Neutrophil (primary cell): ENCODE measurements around the gene ITGAE.

Source experiments
- H3K27ac ChIP-seq: fragments of 200-600 bp; sonication (generic); 2 replicates; pipeline ENCODE4 v1.5.1; 2016; ENCODE audit warnings: mild to moderate bottlenecking, moderate library complexity
- H3K27me3 ChIP-seq: fragments of 200-600 bp; sonication (generic); 2 replicates; pipeline ENCODE4 v1.6.0; 2016; ENCODE audit warnings: mild to moderate bottlenecking
- H3K36me3 ChIP-seq: fragments of 200-600 bp; sonication (generic); 2 replicates; pipeline ENCODE4 v1.5.1; 2017
- H3K4me1 ChIP-seq, 2 experiments: fragments of 200-600 bp in 1 of 2; sonication (generic) in 1 of 2; 1 replicate in 1 of 2; 2 replicates in 1 of 2; pipeline versions ENCODE4 v1.5.1 to v1.6.1; 2013 to 2016; ENCODE audit warnings: low read depth in 1 of 2, low read length in 1 of 2, mild to moderate bottlenecking in 1 of 2, moderate library complexity in 1 of 2; ENCODE audit not compliant: control insufficient read depth in 1 of 2, insufficient read depth in 1 of 2
- H3K4me3 ChIP-seq, 2 experiments: fragments of 200-600 bp in 1 of 2; sonication (generic) in 1 of 2; 1 replicate in 1 of 2; 2 replicates in 1 of 2; pipeline ENCODE4 v1.5.1; 2013 to 2016; ENCODE audit warnings: low read depth in 1 of 2, low read length in 1 of 2, mild to moderate bottlenecking in 1 of 2, moderate library complexity in 1 of 2
- H3K9me3 ChIP-seq: fragments of 200-600 bp; sonication (generic); 2 replicates; pipeline ENCODE4 v1.5.1; 2016
- TF ChIP-seq, protein P1 (sequence below): fragments of 200-600 bp; sonication (generic); IDR thresholded peaks from 2 replicates; pipeline ENCODE4 v1.5.1; 2016; ENCODE audit warnings: antibody characterized with exemption

The ITGAE gene

DNA sequence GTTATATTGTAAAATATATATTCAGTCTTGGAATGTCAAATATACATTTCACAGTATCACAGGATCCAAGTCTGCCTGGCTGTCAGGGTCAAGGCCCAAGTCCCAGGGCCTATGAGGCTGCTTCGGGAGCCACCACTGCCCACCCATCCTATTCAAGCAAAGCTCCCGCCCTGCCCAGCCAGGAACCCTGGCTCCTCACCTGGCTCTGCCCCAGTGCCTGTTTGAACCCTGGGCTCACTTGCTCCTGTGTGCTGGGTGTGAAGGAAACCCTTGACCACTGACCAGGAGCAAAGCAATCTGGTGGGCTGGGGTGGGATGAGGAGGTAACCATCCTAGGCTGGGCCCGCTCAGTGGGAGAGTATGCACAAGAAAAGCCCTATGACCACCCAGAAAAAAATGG, 27.0 kb downstream of the ITGAE start:
- H3K27ac ChIP-seq: no peak overlapping the region
- TF ChIP-seq, protein P1, sequence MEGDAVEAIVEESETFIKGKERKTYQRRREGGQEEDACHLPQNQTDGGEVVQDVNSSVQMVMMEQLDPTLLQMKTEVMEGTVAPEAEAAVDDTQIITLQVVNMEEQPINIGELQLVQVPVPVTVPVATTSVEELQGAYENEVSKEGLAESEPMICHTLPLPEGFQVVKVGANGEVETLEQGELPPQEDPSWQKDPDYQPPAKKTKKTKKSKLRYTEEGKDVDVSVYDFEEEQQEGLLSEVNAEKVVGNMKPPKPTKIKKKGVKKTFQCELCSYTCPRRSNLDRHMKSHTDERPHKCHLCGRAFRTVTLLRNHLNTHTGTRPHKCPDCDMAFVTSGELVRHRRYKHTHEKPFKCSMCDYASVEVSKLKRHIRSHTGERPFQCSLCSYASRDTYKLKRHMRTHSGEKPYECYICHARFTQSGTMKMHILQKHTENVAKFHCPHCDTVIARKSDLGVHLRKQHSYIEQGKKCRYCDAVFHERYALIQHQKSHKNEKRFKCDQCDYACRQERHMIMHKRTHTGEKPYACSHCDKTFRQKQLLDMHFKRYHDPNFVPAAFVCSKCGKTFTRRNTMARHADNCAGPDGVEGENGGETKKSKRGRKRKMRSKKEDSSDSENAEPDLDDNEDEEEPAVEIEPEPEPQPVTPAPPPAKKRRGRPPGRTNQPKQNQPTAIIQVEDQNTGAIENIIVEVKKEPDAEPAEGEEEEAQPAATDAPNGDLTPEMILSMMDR: no peak
- no peaks in the 10 kb centered on the region for H3K36me3 ChIP-seq
- H3K4me1 ChIP-seq: peaks cover 0 to 6% of the 10 kb centered on the region in 2 experiments
- H3K27me3 ChIP-seq: no peaks in the 10 kb centered on the region
- no peaks in the 10 kb centered on the region for H3K9me3 ChIP-seq
- H3K4me3 ChIP-seq: no peak overlapping the region

DNA sequence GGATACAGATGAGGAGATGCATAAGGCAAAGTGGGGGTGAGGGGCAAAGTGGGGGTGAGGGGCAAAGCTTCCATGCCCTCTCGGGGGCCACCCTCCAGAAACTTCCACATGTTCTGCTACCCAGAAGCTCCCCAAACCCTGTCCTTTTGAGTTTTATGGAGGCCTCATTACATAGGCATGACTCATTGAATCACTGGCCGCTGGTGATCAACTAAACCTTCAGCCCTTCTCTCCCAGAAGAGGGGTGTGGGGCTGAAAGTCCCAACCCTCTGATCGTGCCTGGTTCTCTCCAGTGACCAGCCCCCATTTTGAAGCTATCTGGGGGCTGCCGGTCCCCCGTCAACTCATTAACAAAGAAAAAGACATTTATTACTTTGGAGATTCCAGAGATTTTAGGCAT, 27.5 kb downstream of the ITGAE start:
- Histone ChIP-seq H3K36me3 (no peaks in the 10 kb centered on the region), H3K4me3 (no peak overlapping the region), H3K9me3 (no peaks in the 10 kb centered on the region), H3K4me1 (peaks cover 0 to 6% of the 10 kb centered on the region in 2 experiments), H3K27ac (no peak overlapping the region), H3K27me3 (no peaks in the 10 kb centered on the region)
- TF ChIP-seq, protein P1: no peak

DNA sequence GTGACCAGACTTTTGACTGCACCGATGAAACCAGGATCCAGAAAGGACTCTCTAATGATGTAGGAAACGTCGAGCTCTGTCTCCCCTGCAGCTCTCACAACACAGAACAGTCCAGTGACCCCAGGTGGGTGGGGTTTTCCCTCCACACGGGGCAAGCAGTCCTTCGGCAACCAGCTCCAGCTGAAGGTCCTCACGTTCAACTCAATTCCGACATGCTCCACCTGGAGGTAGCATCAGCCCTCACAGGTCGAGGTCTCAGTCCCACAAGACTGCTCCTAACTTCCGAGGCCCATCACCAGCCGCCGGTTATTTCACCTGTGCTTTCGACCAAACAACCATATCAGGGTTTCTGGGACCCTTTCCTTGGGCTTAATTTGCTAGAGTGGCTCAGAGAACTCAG, 28.2 kb downstream of the ITGAE start:
- H3K27me3 ChIP-seq: no peaks in the 10 kb centered on the region
- H3K4me3 ChIP-seq: no peak overlapping the region
- no peak overlapping the region for H3K27ac ChIP-seq
- TF ChIP-seq, protein P1: no peak
- H3K4me1 ChIP-seq: peaks cover 0 to 6% of the 10 kb centered on the region in 2 experiments
- no peaks in the 10 kb centered on the region for H3K36me3 ChIP-seq
- no peaks in the 10 kb centered on the region for H3K9me3 ChIP-seq

DNA sequence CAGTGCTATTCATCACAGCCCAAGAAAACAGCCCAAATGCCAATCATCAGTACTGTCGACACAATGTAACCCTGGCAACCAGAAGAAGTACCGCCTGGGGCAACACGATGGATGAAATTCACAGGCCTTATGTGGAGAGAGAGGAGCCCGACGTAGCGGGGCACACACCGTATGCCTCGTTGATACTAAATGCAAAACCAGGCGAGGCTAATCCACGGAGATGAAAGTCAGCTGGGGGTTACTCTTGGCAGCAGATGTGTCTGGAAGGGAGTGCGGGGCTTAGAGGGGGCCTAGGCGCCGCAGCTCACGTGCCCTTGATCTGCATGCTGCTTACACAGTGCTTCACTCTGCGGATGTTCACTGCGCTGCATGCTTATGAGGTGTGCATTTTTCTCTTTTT, 29.8 kb downstream of the ITGAE start:
- no peaks in the 10 kb centered on the region for H3K36me3 ChIP-seq
- no peaks in the 10 kb centered on the region for H3K9me3 ChIP-seq
- TF ChIP-seq, protein P1: no peak
- peaks cover 0 to 6% of the 10 kb centered on the region in 2 experiments for H3K4me1 ChIP-seq
- H3K27ac ChIP-seq: no peak overlapping the region
- H3K4me3 ChIP-seq: no peak overlapping the region
- no peaks in the 10 kb centered on the region for H3K27me3 ChIP-seq

DNA sequence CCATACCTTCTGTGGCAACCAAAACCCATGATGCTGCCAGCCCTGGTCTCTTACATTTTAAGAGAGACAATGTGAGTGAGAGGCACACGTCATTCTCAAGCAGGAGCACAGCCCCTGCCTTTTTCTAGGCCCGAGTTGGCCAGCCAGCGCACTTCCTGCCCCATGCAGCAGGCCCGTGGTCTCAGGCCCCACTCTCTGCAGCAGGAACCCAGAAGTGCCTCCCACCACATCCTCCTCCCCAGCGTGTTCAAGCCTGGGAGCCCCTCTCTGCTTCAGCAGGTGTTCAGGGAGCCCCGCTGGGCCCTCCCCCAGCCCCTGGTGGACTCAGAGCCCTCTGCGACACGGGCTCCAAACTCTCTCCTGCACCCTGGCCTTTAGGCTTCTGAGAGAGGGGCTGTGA, 30.5 kb downstream of the ITGAE start:
- H3K27me3 ChIP-seq: no peaks in the 10 kb centered on the region
- no peak overlapping the region for H3K4me3 ChIP-seq
- TF ChIP-seq, protein P1: no peak
- no peaks in the 10 kb centered on the region for H3K9me3 ChIP-seq
- no peaks in the 10 kb centered on the region for H3K36me3 ChIP-seq
- no peak overlapping the region for H3K27ac ChIP-seq
- H3K4me1 ChIP-seq: peaks cover 4 to 11% of the 10 kb centered on the region in 2 experiments

DNA sequence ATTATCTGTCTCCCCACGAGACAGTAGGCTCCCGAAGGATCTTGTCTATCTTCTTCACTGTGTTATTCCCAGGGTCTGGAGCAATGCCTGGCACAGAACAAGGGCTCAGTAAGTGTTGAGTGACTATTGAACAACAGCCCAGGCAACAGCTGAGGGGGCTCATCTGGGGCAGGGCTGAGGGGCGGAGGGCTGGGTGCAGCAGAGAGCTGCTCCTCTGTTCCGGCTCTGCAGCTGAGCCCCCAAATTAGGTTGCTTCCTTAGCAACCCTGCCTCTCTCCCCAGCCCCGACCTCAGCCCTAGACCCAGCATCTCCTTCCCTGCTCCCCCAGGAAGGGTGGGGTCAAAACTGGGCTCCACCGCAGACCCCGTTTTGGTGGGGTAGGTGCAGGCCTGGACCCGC, 32.2 kb downstream of the ITGAE start:
- no peaks in the 10 kb centered on the region for H3K9me3 ChIP-seq
- H3K27me3 ChIP-seq: no peaks in the 10 kb centered on the region
- no peak overlapping the region for H3K4me3 ChIP-seq
- H3K27ac ChIP-seq: no peak overlapping the region
- no peaks in the 10 kb centered on the region for H3K36me3 ChIP-seq
- TF ChIP-seq, protein P1: no peak
- peaks cover 13 to 19% of the 10 kb centered on the region in 2 experiments for H3K4me1 ChIP-seq
